Hair follicular keratinocyte (primary cell): ENCODE data around the gene RAP2B. TPM values are rescaled to one million over a fixed set of nuclear protein-coding genes. Genes with fewer than 3 reads are reported as not detected.

Source experiments
- total RNA-seq: library from RNA; depleted of rRNA; stranded (reverse); fragments of >200 nt; gene quantifications from 2 replicates; pipeline ENCODE4 v1.2.3, GENCODE V29; 2015

Gene RAP2B
- 32.5 and 44.8 TPM in 2 replicates for total RNA-seq

DNA sequence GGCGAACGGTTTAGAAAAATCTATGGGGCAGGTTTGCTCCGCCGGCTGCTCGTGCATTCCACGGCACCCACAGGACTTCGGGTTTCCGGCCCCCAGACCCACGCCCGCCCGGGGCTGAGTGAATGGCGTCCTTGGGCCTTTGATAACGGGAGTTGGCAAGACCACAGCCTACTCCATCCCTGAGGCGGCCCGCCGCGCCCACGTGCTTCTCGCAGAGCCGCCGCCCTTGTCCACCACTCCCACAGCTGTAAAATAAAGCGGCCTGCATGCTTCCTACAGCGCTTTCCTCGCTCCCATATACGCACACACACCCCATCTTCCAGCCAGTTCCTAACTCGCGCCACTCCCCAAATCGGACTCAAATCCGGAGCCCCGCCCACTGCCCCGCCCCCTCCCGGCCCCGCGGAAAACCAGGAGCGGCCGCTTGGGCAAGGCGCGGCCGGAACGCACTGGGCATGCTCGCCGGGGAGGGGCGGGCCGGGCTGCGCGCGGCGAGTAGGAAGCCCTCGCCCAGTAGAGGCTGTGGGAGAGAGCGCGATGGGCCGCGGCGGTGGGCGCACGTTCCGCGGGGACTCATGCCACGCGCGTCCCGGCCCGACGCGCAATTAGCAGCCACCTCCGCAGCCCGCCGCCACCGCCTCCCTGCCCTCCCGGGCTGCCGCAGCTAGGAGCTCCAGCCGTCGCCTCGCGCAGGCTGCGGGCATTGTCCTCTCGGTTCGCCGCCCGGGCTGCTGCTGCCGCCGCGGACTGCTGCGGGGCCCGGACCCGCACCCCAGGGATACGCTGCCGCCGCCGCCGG lies at the start of gene RAP2B:
RAP2B (plus strand) TSS at position 513 of the 799 bp plus-strand sequence. CDS start 468 bp downstream, outside the sequence.

